MM.1S (cell line): ENCODE measurements around the gene CSE1L.

ENCODE experiments used
- DNase-seq: peaks from one replicate; pipeline ENCODE4 v3.0.0-alpha.2; 2015
- H2AFZ ChIP-seq: fragments of 300-600 bp; sonication (generic); 2 replicates; pipeline ENCODE4 v1.6.0; 2016; ENCODE audit warnings: antibody characterized with exemption, low read length
- H3F3A ChIP-seq: fragments of 300-600 bp; sonication (generic); 2 replicates; pipeline ENCODE4 v1.6.1; 2016; ENCODE audit warnings: mild to moderate bottlenecking, antibody characterized with exemption, low read length, moderate library complexity, mixed read lengths; ENCODE audit not compliant: insufficient read depth
- H3K27ac ChIP-seq: fragments of 300-600 bp; sonication (generic); 2 replicates; pipeline ENCODE4 v1.5.1; 2016; ENCODE audit warnings: mild to moderate bottlenecking, low read length
- H3K27me3 ChIP-seq: fragments of 300-600 bp; sonication (generic); replicated peaks from 2 replicates; pipeline ENCODE4 v1.6.0; 2016; ENCODE audit warnings: low read length; ENCODE audit not compliant: insufficient read depth
- H3K36me3 ChIP-seq: fragments of 300-600 bp; sonication (generic); replicated peaks from 2 replicates; pipeline ENCODE4 v1.6.1; 2016; ENCODE audit warnings: mild to moderate bottlenecking, low read length, mixed read lengths; ENCODE audit not compliant: insufficient read depth
- H3K4me1 ChIP-seq: fragments of 300-600 bp; sonication (generic); 2 replicates; pipeline ENCODE4 v1.6.1; 2016; ENCODE audit warnings: low read length, mixed read lengths
- H3K4me2 ChIP-seq: fragments of 300-600 bp; sonication (generic); 2 replicates; pipeline ENCODE4 v1.6.0; 2016; ENCODE audit warnings: low read depth, low read length
- H3K4me3 ChIP-seq: fragments of 300-600 bp; sonication (generic); 2 replicates; pipeline ENCODE4 v1.5.1; 2016; ENCODE audit warnings: low read length, mixed read lengths
- H3K79me2 ChIP-seq: fragments of 300-600 bp; sonication (generic); 2 replicates; pipeline ENCODE4 v1.6.1; 2016; ENCODE audit warnings: mixed run types, low read length, mixed read lengths
- H3K9ac ChIP-seq: fragments of 300-600 bp; sonication (generic); 2 replicates; pipeline ENCODE4 v1.6.1; 2016; ENCODE audit warnings: low read length, mixed read lengths
- H3K9me2 ChIP-seq: fragments of 300-600 bp; sonication (generic); replicated peaks from 2 replicates; pipeline ENCODE4 v1.6.1; 2016; ENCODE audit warnings: mild to moderate bottlenecking, low read length, mixed read lengths; ENCODE audit not compliant: insufficient read depth
- H3K9me3 ChIP-seq: fragments of 300-600 bp; sonication (generic); replicated peaks from 2 replicates; pipeline ENCODE4 v1.6.1; 2016; ENCODE audit warnings: mild to moderate bottlenecking, low read length, mixed read lengths; ENCODE audit not compliant: insufficient read depth
- H4K20me1 ChIP-seq: fragments of 300-600 bp; sonication (generic); 2 replicates; pipeline ENCODE4 v1.6.1; 2016; ENCODE audit warnings: mild to moderate bottlenecking, low read length, moderate library complexity, mixed read lengths; ENCODE audit not compliant: insufficient read depth
- CTCF ChIP-seq: fragments of 300-600 bp; sonication (generic); IDR thresholded peaks from 2 replicates; pipeline ENCODE4 v1.5.1; 2016; ENCODE audit warnings: antibody characterized with exemption, low read length, mixed read lengths
- EZH2 ChIP-seq: fragments of 300-600 bp; sonication (generic); optimal IDR thresholded peaks from 2 replicates; pipeline ENCODE3; 2017; ENCODE audit warnings: low read depth, mild to moderate bottlenecking, antibody characterized with exemption, low read length, mixed read lengths
- EZH2phosphoT487 ChIP-seq: fragments of 300-600 bp; sonication (generic); IDR thresholded peaks from 2 replicates; pipeline ENCODE4 v1.6.1; 2018; ENCODE audit warnings: antibody characterized with exemption, low read length

Gene CSE1L

GRCh38 chr20:49122920-49123319, 76.8 kb downstream of the CSE1L start:
- Histone ChIP-seq H3K79me2 (peaks cover 7% of the 10 kb centered on the region; the same call in 1 of the 2 replicates), H4K20me1 (no peaks in the 10 kb centered on the region), H3K4me2 (no peak overlapping the region), H3K27ac (no peak overlapping the region), H3K4me3 (no peak overlapping the region), H3K27me3 (no peaks in the 10 kb centered on the region), H3K4me1 (no peaks in the 10 kb centered on the region), H3K36me3 (peaks cover 12% of the 10 kb centered on the region), H3K9ac (no peak overlapping the region), H3K9me3 (no peaks in the 10 kb centered on the region), H3K9me2 (no peaks in the 10 kb centered on the region), H2AFZ (no peak overlapping the region), H3F3A (no peaks in the 10 kb centered on the region)
- DNase-seq: no peak
- TF ChIP-seq CTCF (no peak), EZH2 (no peak), EZH2phosphoT487 (no peak)

- Histone ChIP-seq H3K27ac (no peak overlapping the region), H3K4me1 (no peaks in the 10 kb centered on the region), H3K79me2 (peaks cover 7% of the 10 kb centered on the region; the same call in 1 of the 2 replicates), H4K20me1 (no peaks in the 10 kb centered on the region), H3F3A (no peaks in the 10 kb centered on the region), H3K4me2 (no peak overlapping the region), H3K9me3 (no peaks in the 10 kb centered on the region), H3K9me2 (no peaks in the 10 kb centered on the region), H2AFZ (no peak overlapping the region), H3K36me3 (peaks cover 12% of the 10 kb centered on the region), H3K4me3 (no peak overlapping the region), H3K9ac (no peak overlapping the region), H3K27me3 (no peaks in the 10 kb centered on the region)
- no peak for TF ChIP-seq EZH2
- TF ChIP-seq EZH2phosphoT487: no peak
- TF ChIP-seq CTCF: no peak
- DNase-seq: no peak
Measured at GRCh38 chr20:49123982-49124381, 77.9 kb downstream of the CSE1L start.

- peak; percentile 62 for DNase-seq
- Histone ChIP-seq H2AFZ (no peak overlapping the region), H3K27ac (no peak overlapping the region), H3K9me2 (no peaks in the 10 kb centered on the region), H3K79me2 (peaks cover 3% of the 10 kb centered on the region; the same call in 1 of the 2 replicates), H3K4me3 (no peak overlapping the region), H3K27me3 (no peaks in the 10 kb centered on the region), H3K4me2 (no peak overlapping the region), H3F3A (no peaks in the 10 kb centered on the region), H3K4me1 (no peaks in the 10 kb centered on the region), H3K36me3 (no peaks in the 10 kb centered on the region), H3K9me3 (no peaks in the 10 kb centered on the region), H4K20me1 (no peaks in the 10 kb centered on the region), H3K9ac (no peak overlapping the region)
- TF ChIP-seq CTCF: peak; percentile 59
- TF ChIP-seq EZH2: no peak
Measured at GRCh38 chr20:49132995-49133478, 86.9 kb downstream of the CSE1L start.
